ENCODE measurements around the gene CSN2.

DNA sequence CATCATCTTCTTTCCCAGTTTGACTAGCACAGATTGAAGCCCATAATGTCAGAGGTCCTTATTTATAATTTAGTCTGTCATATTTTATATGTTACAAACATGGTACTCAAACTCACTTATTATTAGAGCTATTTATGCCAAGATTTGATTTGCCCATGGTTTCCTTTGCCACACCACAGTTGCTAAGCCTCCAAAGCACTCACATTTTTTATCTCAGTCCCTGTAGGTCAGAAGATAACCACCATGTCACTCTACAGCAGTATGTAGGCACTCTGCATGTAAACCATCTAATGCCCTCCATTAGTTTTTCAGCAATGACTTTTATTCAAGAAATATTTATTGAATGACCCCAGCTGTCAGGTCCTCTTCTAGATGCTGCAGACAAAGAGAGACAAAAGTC, 37.0 kb upstream of the CSN2 start:
- TF ChIP-seq, protein P1, sequence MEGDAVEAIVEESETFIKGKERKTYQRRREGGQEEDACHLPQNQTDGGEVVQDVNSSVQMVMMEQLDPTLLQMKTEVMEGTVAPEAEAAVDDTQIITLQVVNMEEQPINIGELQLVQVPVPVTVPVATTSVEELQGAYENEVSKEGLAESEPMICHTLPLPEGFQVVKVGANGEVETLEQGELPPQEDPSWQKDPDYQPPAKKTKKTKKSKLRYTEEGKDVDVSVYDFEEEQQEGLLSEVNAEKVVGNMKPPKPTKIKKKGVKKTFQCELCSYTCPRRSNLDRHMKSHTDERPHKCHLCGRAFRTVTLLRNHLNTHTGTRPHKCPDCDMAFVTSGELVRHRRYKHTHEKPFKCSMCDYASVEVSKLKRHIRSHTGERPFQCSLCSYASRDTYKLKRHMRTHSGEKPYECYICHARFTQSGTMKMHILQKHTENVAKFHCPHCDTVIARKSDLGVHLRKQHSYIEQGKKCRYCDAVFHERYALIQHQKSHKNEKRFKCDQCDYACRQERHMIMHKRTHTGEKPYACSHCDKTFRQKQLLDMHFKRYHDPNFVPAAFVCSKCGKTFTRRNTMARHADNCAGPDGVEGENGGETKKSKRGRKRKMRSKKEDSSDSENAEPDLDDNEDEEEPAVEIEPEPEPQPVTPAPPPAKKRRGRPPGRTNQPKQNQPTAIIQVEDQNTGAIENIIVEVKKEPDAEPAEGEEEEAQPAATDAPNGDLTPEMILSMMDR (conservative IDR thresholded peaks at IDR 0.05; ENCODE audit: low read length), result no peak
- TF ChIP-seq EZH2phosphoT487 (IDR thresholded peaks at IDR 0.05; ENCODE audit: borderline replicate concordance, low read depth, low read length), result no peak

All from OCI-LY7 (cell line).